WTC11 (cell line): ENCODE measurements around the gene PLPPR5. TPM values are rescaled to one million over a fixed set of nuclear protein-coding genes. Genes with fewer than 3 reads are reported as not detected.

Experiments used
- ATAC-seq: fragments of 200-7000 bp; cut with Tn5 transposase; 2 replicates; pipeline ENCODE4 v1.10.0; 2021; ENCODE audit warnings: mild to moderate bottlenecking, moderate library complexity
- CTCF ChIA-PET: fragments of 300-600 bp; sonication (Branson Sonifier 250); formaldehyde crosslinking; loops from one replicate; lab custom pipeline; 2021; ENCODE audit warnings: antibody characterized with exemption; lab: Charles Lee
- POLR2A ChIA-PET: fragments of 350-600 bp; sonication (Branson Sonifier 250); formaldehyde crosslinking; loops from one replicate; lab custom pipeline; 2021; ENCODE audit warnings: antibody characterized with exemption; lab: Charles Lee
- DNase-seq: peaks from one replicate; pipeline ENCODE4 v3.0.0; 2021; ENCODE audit warnings: low spot score
- H3K27ac Mint-ChIP-seq: 2 replicates; pipeline ENCODE4 v1.8.0; 2021; ENCODE audit warnings: mixed read lengths
- H3K27me3 Mint-ChIP-seq: 2 replicates; pipeline ENCODE4 v1.8.0; 2021; ENCODE audit warnings: low read depth, mild to moderate bottlenecking, moderate library complexity, mixed read lengths
- H3K36me3 Mint-ChIP-seq: 2 replicates; pipeline ENCODE4 v1.8.0; 2021; ENCODE audit warnings: mixed read lengths
- H3K4me1 Mint-ChIP-seq: 2 replicates; pipeline ENCODE4 v1.8.0; 2022; ENCODE audit warnings: mixed read lengths
- H3K4me3 Mint-ChIP-seq: 2 replicates; pipeline ENCODE4 v1.8.0; 2021; ENCODE audit warnings: mild to moderate bottlenecking, moderate library complexity, mixed read lengths
- H3K9me3 Mint-ChIP-seq: 2 replicates; pipeline ENCODE4 v1.8.0; 2021; ENCODE audit warnings: mixed read lengths
- ATF1 ChIP-seq: sonication (generic); formaldehyde crosslinking; IDR thresholded peaks from 2 replicates; pipeline ENCODE4 v1.8.1; 2023; ENCODE audit warnings: mild to moderate bottlenecking, moderate library complexity, missing genetic modification reagents
- CTCF ChIP-seq: fragments of 200-600 bp; IDR thresholded peaks from 2 replicates; pipeline ENCODE4 v1.8.0; 2022; ENCODE audit warnings: antibody characterized with exemption
- E2F1 ChIP-seq: sonication (generic); formaldehyde crosslinking; IDR thresholded peaks from 2 replicates; pipeline ENCODE4 v1.8.0; 2022; ENCODE audit warnings: mild to moderate bottlenecking, missing genetic modification reagents
- ESRRA ChIP-seq: sonication (generic); formaldehyde crosslinking; IDR thresholded peaks from 2 replicates; pipeline ENCODE4 v1.8.1; 2022; ENCODE audit warnings: mild to moderate bottlenecking, missing genetic modification reagents, borderline replicate concordance
- FOXK1 ChIP-seq: sonication (generic); formaldehyde crosslinking; IDR thresholded peaks from 2 replicates; pipeline ENCODE4 v1.8.0; 2022; ENCODE audit warnings: mild to moderate bottlenecking, moderate library complexity, missing genetic modification reagents
- PRRX2 ChIP-seq: fragments of 250-450 bp; sonication (Bioruptor Pico); IDR thresholded peaks from 2 replicates; pipeline ENCODE4 v1.8.0; 2021; ENCODE audit warnings: mild to moderate bottlenecking
- SMAD4 ChIP-seq: sonication (generic); formaldehyde crosslinking; IDR thresholded peaks from 2 replicates; pipeline ENCODE4 v1.8.0; 2022; ENCODE audit warnings: mild to moderate bottlenecking, missing genetic modification reagents
- SP1 ChIP-seq: sonication (generic); formaldehyde crosslinking; conservative IDR thresholded peaks from 2 replicates; pipeline ENCODE4 v1.8.1; 2022; ENCODE audit warnings: missing genetic modification reagents
- ZSCAN18 ChIP-seq: fragments of 250-450 bp; sonication (Bioruptor Pico); IDR thresholded peaks from 2 replicates; pipeline ENCODE4 v2.1.2; 2022; ENCODE audit warnings: mild to moderate bottlenecking, moderate library complexity
- total RNA-seq: library from RNA; stranded (reverse); gene quantifications from 3 replicates; pipeline ENCODE4 v1.2.3, GENCODE V29; 2021
- TF ChIP-seq, protein P1 (sequence below): sonication (generic); formaldehyde crosslinking; IDR thresholded peaks from 2 replicates; pipeline ENCODE4 v1.8.0; 2023; ENCODE audit warnings: missing genetic modification reagents
- TF ChIP-seq, protein P2 (sequence below): fragments of 250-450 bp; sonication (Bioruptor Pico); IDR thresholded peaks from 2 replicates; pipeline ENCODE4 v1.9.0; 2021; ENCODE audit warnings: moderate library complexity, mild to moderate bottlenecking, inconsistent platforms, borderline replicate concordance
- TF ChIP-seq, protein P3 (sequence below): sonication (generic); formaldehyde crosslinking; conservative IDR thresholded peaks from 2 replicates; pipeline ENCODE4 v1.8.1; 2022; ENCODE audit warnings: mild to moderate bottlenecking, missing genetic modification reagents
- TF ChIP-seq, protein P4 (sequence below): sonication (generic); formaldehyde crosslinking; IDR thresholded peaks from 2 replicates; pipeline ENCODE4 v1.8.1; 2023; ENCODE audit warnings: mild to moderate bottlenecking, moderate library complexity, missing genetic modification reagents
- TF ChIP-seq, protein P5 (sequence below): sonication (generic); formaldehyde crosslinking; IDR thresholded peaks from 2 replicates; pipeline ENCODE4 v1.8.1; 2023; ENCODE audit warnings: mild to moderate bottlenecking, missing genetic modification reagents
- TF ChIP-seq, protein P6 (sequence below): sonication (generic); formaldehyde crosslinking; conservative IDR thresholded peaks from 2 replicates; pipeline ENCODE4 v1.8.1; 2023; ENCODE audit warnings: mild to moderate bottlenecking, low read depth, missing genetic modification reagents, moderate library complexity

The PLPPR5 gene
- total RNA-seq, 1 experiment from 2014 or later, result 1.6 TPM

- H3K27ac Mint-ChIP-seq, result no peak overlapping the region
- ChIA-PET CTCF (no interaction called here), POLR2A (no interaction called here)
- DNase-seq, result no peak
- ATAC-seq, result no peak
- no peaks in the 10 kb centered on the region for H3K36me3 Mint-ChIP-seq
- no peaks in the 10 kb centered on the region for H3K9me3 Mint-ChIP-seq
- no peaks in the 10 kb centered on the region for H3K4me1 Mint-ChIP-seq
- no peaks in the 10 kb centered on the region for H3K27me3 Mint-ChIP-seq
- no peak overlapping the region for H3K4me3 Mint-ChIP-seq
- TF ChIP-seq, protein P1, sequence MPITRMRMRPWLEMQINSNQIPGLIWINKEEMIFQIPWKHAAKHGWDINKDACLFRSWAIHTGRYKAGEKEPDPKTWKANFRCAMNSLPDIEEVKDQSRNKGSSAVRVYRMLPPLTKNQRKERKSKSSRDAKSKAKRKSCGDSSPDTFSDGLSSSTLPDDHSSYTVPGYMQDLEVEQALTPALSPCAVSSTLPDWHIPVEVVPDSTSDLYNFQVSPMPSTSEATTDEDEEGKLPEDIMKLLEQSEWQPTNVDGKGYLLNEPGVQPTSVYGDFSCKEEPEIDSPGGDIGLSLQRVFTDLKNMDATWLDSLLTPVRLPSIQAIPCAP, result no peak
- TF ChIP-seq PRRX2, result no peak
- no peak for TF ChIP-seq ESRRA
- TF ChIP-seq CTCF, result no peak
- TF ChIP-seq, protein P2, sequence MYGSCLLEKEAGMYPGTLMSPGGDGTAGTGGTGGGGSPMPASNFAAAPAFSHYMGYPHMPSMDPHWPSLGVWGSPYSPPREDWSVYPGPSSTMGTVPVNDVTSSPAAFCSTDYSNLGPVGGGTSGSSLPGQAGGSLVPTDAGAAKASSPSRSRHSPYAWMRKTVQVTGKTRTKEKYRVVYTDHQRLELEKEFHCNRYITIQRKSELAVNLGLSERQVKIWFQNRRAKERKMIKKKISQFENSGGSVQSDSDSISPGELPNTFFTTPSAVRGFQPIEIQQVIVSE (CRISPR knock-in tag), result no peak
- TF ChIP-seq, all 79 proteins: peak for 0
Observed at GRCh38 chr1:98939471-98939870, 65.2 kb downstream of the PLPPR5 start.

DNA sequence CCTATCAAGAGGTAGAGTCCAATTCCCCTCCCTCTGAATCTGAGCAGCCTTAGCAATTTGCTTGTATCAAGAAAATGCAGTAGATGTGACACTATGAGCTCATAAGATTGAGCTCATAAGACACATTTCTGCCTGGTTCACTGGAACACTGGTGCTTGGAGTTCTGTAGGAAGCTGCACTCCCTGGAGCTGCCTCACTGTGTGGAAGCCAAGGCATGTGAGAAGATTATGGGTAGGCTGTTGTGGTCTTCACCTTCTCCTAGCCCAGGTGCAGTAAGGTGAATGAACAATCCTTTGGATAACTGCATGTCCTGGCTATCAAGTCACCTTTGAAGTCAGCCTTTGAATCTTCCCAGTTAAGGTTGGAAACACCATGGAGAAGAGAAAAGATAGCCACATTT, 67.3 kb downstream of the PLPPR5 start:
- ATAC-seq (no peak), DNase-seq (no peak)
- CTCF ChIA-PET, result no interaction called here

More for the DNA sequence above, 67.3 kb downstream of the PLPPR5 start:
- no peak overlapping the region for H3K4me3 Mint-ChIP-seq
- POLR2A ChIA-PET, result no interaction called here
- H3K36me3 Mint-ChIP-seq, result peaks cover 4% of the 10 kb centered on the region
- H3K9me3 Mint-ChIP-seq, result peaks cover 12% of the 10 kb centered on the region
- no peaks in the 10 kb centered on the region for H3K27me3 Mint-ChIP-seq
- H3K27ac Mint-ChIP-seq, result no peak overlapping the region
- H3K4me1 Mint-ChIP-seq, result peaks cover 8% of the 10 kb centered on the region
- TF ChIP-seq E2F1 (CRISPR knock-in tag) (no peak), CTCF (no peak), ESRRA (no peak), ZSCAN18 (CRISPR knock-in tag) (no peak), FOXK1 (no peak), SMAD4 (CRISPR knock-in tag) (no peak), SP1 (no peak), ATF1 (CRISPR knock-in tag) (no peak)
- TF ChIP-seq, protein P3, sequence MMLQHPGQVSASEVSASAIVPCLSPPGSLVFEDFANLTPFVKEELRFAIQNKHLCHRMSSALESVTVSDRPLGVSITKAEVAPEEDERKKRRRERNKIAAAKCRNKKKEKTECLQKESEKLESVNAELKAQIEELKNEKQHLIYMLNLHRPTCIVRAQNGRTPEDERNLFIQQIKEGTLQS (CRISPR knock-in tag), result no peak
- TF ChIP-seq, protein P2 (CRISPR knock-in tag), result no peak
- TF ChIP-seq, protein P4, sequence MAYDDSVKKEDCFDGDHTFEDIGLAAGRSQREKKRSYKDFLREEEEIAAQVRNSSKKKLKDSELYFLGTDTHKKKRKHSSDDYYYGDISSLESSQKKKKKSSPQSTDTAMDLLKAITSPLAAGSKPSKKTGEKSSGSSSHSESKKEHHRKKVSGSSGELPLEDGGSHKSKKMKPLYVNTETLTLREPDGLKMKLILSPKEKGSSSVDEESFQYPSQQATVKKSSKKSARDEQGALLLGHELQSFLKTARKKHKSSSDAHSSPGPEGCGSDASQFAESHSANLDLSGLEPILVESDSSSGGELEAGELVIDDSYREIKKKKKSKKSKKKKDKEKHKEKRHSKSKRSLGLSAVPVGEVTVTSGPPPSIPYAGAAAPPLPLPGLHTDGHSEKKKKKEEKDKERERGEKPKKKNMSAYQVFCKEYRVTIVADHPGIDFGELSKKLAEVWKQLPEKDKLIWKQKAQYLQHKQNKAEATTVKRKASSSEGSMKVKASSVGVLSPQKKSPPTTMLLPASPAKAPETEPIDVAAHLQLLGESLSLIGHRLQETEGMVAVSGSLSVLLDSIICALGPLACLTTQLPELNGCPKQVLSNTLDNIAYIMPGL, result no peak
- TF ChIP-seq, protein P5, sequence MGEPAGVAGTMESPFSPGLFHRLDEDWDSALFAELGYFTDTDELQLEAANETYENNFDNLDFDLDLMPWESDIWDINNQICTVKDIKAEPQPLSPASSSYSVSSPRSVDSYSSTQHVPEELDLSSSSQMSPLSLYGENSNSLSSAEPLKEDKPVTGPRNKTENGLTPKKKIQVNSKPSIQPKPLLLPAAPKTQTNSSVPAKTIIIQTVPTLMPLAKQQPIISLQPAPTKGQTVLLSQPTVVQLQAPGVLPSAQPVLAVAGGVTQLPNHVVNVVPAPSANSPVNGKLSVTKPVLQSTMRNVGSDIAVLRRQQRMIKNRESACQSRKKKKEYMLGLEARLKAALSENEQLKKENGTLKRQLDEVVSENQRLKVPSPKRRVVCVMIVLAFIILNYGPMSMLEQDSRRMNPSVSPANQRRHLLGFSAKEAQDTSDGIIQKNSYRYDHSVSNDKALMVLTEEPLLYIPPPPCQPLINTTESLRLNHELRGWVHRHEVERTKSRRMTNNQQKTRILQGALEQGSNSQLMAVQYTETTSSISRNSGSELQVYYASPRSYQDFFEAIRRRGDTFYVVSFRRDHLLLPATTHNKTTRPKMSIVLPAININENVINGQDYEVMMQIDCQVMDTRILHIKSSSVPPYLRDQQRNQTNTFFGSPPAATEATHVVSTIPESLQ (CRISPR knock-in tag), result no peak
- TF ChIP-seq, protein P6, sequence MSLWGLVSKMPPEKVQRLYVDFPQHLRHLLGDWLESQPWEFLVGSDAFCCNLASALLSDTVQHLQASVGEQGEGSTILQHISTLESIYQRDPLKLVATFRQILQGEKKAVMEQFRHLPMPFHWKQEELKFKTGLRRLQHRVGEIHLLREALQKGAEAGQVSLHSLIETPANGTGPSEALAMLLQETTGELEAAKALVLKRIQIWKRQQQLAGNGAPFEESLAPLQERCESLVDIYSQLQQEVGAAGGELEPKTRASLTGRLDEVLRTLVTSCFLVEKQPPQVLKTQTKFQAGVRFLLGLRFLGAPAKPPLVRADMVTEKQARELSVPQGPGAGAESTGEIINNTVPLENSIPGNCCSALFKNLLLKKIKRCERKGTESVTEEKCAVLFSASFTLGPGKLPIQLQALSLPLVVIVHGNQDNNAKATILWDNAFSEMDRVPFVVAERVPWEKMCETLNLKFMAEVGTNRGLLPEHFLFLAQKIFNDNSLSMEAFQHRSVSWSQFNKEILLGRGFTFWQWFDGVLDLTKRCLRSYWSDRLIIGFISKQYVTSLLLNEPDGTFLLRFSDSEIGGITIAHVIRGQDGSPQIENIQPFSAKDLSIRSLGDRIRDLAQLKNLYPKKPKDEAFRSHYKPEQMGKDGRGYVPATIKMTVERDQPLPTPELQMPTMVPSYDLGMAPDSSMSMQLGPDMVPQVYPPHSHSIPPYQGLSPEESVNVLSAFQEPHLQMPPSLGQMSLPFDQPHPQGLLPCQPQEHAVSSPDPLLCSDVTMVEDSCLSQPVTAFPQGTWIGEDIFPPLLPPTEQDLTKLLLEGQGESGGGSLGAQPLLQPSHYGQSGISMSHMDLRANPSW (CRISPR knock-in tag), result no peak
- TF ChIP-seq, all 79 proteins: peak for 0
